Hematopoietic multipotent progenitor cell treated with erythropoietin and hydrocortisone succinate and interleukin-3 and kit ligand, for 15 days (in vitro differentiated cells): ENCODE measurements around the gene CAPRIN1.

Experiments
- DNase-seq: peaks from one replicate; pipeline ENCODE4 v3.0.0-alpha.2; 2015; ENCODE audit warnings: low spot score

CAPRIN1 gene

GRCh38 chr11:34051349-34052035 lies at the start of gene CAPRIN1:
CAPRIN1 (plus strand) TSS chr11:34051731; CDS start chr11:34052421, 690 bp downstream.
- peak; percentile 89 for DNase-seq

- no peak for DNase-seq
These were observed 49.1 kb upstream of the CAPRIN1 start for GRCh38 chr11:34002420-34002819.

- DNase-seq = no peak
These were observed 47.3 kb upstream of the CAPRIN1 start for GRCh38 chr11:34004236-34004635.

GRCh38 chr11:34006876-34007275 lies 44.7 kb upstream of the CAPRIN1 start:
- DNase-seq = no peak

GRCh38 chr11:34012734-34013133 lies 38.8 kb upstream of the CAPRIN1 start:
- no peak for DNase-seq

- DNase-seq = no peak
These were observed 37.5 kb upstream of the CAPRIN1 start for GRCh38 chr11:34013898-34014571.

- no peak for DNase-seq
These were observed 29.4 kb upstream of the CAPRIN1 start for GRCh38 chr11:34021977-34022735.

GRCh38 chr11:34026432-34026831 lies 25.1 kb upstream of the CAPRIN1 start:
- no peak for DNase-seq

GRCh38 chr11:34027516-34028408 lies 23.8 kb upstream of the CAPRIN1 start:
- no peak for DNase-seq

- DNase-seq = no peak
These were observed 23.1 kb upstream of the CAPRIN1 start for GRCh38 chr11:34028425-34028824.

GRCh38 chr11:34029176-34029575 lies 22.4 kb upstream of the CAPRIN1 start:
- DNase-seq = no peak

GRCh38 chr11:34030382-34030781 lies 21.1 kb upstream of the CAPRIN1 start:
- DNase-seq = no peak

GRCh38 chr11:34033399-34033798 lies 18.1 kb upstream of the CAPRIN1 start:
- no peak for DNase-seq

- DNase-seq = no peak
These were observed 17.5 kb upstream of the CAPRIN1 start for GRCh38 chr11:34034053-34034452.

GRCh38 chr11:34036456-34036855 lies 15.1 kb upstream of the CAPRIN1 start:
- no peak for DNase-seq

GRCh38 chr11:34037016-34037415 lies 14.5 kb upstream of the CAPRIN1 start:
- no peak for DNase-seq

GRCh38 chr11:34040571-34040970 lies 11.0 kb upstream of the CAPRIN1 start:
- DNase-seq = no peak

GRCh38 chr11:34044664-34045485 lies 6.7 kb upstream of the CAPRIN1 start:
- DNase-seq = peak; percentile 67

GRCh38 chr11:34049028-34049427 lies 2.5 kb upstream of the CAPRIN1 start:
- no peak for DNase-seq

- no peak for DNase-seq
These were observed 766 bp upstream of the CAPRIN1 start for GRCh38 chr11:34050581-34051348.
